H9 (cell line): Measurements from ENCODE around the gene ASB5. TPM values are rescaled to one million over a fixed set of nuclear protein-coding genes. Genes with fewer than 3 reads are reported as not detected.

ENCODE experiments used
- DNase-seq: peaks from one replicate; pipeline ENCODE4 v3.0.0-alpha.2; 2017
- H2AFZ ChIP-seq: one replicate; pipeline ENCODE4 v1.6.1; 2013; ENCODE audit warnings: mild to moderate bottlenecking, low read length, control low read depth, moderate library complexity
- H2AK5ac ChIP-seq: 2 replicates; pipeline ENCODE4 v1.6.1; 2013; ENCODE audit warnings: low read length, control low read depth, mixed read lengths; ENCODE audit not compliant: insufficient read length
- H2BK120ac ChIP-seq: one replicate; pipeline ENCODE4 v1.6.1; 2013; ENCODE audit warnings: low read depth, mild to moderate bottlenecking, low read length, control low read depth, inconsistent platforms; ENCODE audit not compliant: poor library complexity, severe bottlenecking
- H2BK12ac ChIP-seq: 2 replicates; pipeline ENCODE4 v1.6.1; 2013; ENCODE audit warnings: low read length, control low read depth, mixed read lengths, low read depth; ENCODE audit not compliant: insufficient read length
- H2BK15ac ChIP-seq: 2 replicates; pipeline ENCODE4 v1.6.1; 2013; ENCODE audit warnings: low read depth, low read length, control low read depth
- H2BK20ac ChIP-seq: one replicate; pipeline ENCODE4 v1.6.1; 2013; ENCODE audit warnings: low read depth, mild to moderate bottlenecking, low read length, control low read depth, inconsistent platforms; ENCODE audit not compliant: poor library complexity, severe bottlenecking
- H2BK5ac ChIP-seq: 2 replicates; pipeline ENCODE4 v1.6.1; 2013; ENCODE audit warnings: low read length, control low read depth, mixed read lengths; ENCODE audit not compliant: insufficient read length
- H3K14ac ChIP-seq: 2 replicates; pipeline ENCODE4 v1.6.1; 2013; ENCODE audit warnings: low read length, control low read depth; ENCODE audit not compliant: insufficient read depth
- H3K18ac ChIP-seq: 2 replicates; pipeline ENCODE4 v1.6.1; 2013; ENCODE audit warnings: low read depth, mild to moderate bottlenecking, mixed read lengths, low read length, control low read depth; ENCODE audit not compliant: insufficient read length
- H3K23ac ChIP-seq: 2 replicates; pipeline ENCODE4 v1.6.1; 2013; ENCODE audit warnings: low read length, control low read depth, mixed read lengths, low read depth; ENCODE audit not compliant: insufficient read length
- H3K23me2 ChIP-seq: 2 replicates; pipeline ENCODE4 v1.6.1; 2013; ENCODE audit warnings: low read depth, mild to moderate bottlenecking, mixed read lengths, low read length, control low read depth; ENCODE audit not compliant: insufficient read length, poor library complexity, severe bottlenecking
- H3K27ac ChIP-seq: 2 replicates; pipeline ENCODE4 v1.5.1; 2013; ENCODE audit warnings: low read length, control low read depth, mixed read lengths, low read depth; ENCODE audit not compliant: insufficient read length
- H3K27me3 ChIP-seq: 2 replicates; pipeline ENCODE4 v1.6.1; 2013; ENCODE audit warnings: low read length, control low read depth, inconsistent platforms; ENCODE audit not compliant: insufficient read depth
- H3K4ac ChIP-seq: 2 replicates; pipeline ENCODE4 v1.6.1; 2013; ENCODE audit warnings: low read depth, mild to moderate bottlenecking, control low read depth, inconsistent platforms, low read length, moderate library complexity
- H3K4me1 ChIP-seq: 2 replicates; pipeline ENCODE4 v1.6.1; 2013; ENCODE audit warnings: low read length, control low read depth, inconsistent platforms; ENCODE audit not compliant: insufficient read depth
- H3K4me2 ChIP-seq: 2 replicates; pipeline ENCODE4 v1.6.1; 2013; ENCODE audit warnings: low read length, control low read depth, mixed read lengths; ENCODE audit not compliant: insufficient read length, insufficient read depth
- H3K56ac ChIP-seq: 2 replicates; pipeline ENCODE4 v1.6.1; 2013; ENCODE audit warnings: low read depth, mild to moderate bottlenecking, mixed read lengths, low read length, control low read depth; ENCODE audit not compliant: insufficient read length
- H3K79me1 ChIP-seq: 2 replicates; pipeline ENCODE4 v1.6.1; 2013; ENCODE audit warnings: low read depth, mild to moderate bottlenecking, moderate library complexity, low read length, control low read depth, inconsistent platforms; ENCODE audit not compliant: insufficient read depth, poor library complexity, severe bottlenecking
- H3K79me2 ChIP-seq: 2 replicates; pipeline ENCODE4 v1.6.1; 2013; ENCODE audit warnings: low read length, control low read depth, inconsistent platforms; ENCODE audit not compliant: insufficient read depth
- H3K9ac ChIP-seq: 2 replicates; pipeline ENCODE4 v1.6.1; 2013; ENCODE audit warnings: low read length, control low read depth, mixed read lengths; ENCODE audit not compliant: insufficient read length; ENCODE audit errors: extremely low read depth
- H3K9me3 ChIP-seq: one replicate; pipeline ENCODE4 v1.6.1; 2013; ENCODE audit warnings: low read depth, low read length, inconsistent platforms; ENCODE audit not compliant: control insufficient read depth
- H3T11ph ChIP-seq: one replicate; pipeline ENCODE4 v1.6.1; 2013; ENCODE audit warnings: mild to moderate bottlenecking, low read length, control low read depth, inconsistent platforms
- H4K20me1 ChIP-seq: one replicate; pipeline ENCODE4 v1.6.1; 2013; ENCODE audit not compliant: control insufficient read depth, insufficient read length, insufficient read depth
- H4K5ac ChIP-seq: 2 replicates; pipeline ENCODE4 v1.6.1; 2013; ENCODE audit warnings: low read depth, mild to moderate bottlenecking, mixed read lengths, low read length, control low read depth; ENCODE audit not compliant: insufficient read length
- H4K8ac ChIP-seq: replicated peaks from 2 replicates; pipeline ENCODE4 v1.6.1; 2013; ENCODE audit warnings: low read length, control low read depth, mixed read lengths, low read depth; ENCODE audit not compliant: insufficient read length
- H4K91ac ChIP-seq: 2 replicates; pipeline ENCODE4 v1.6.1; 2013; ENCODE audit warnings: low read depth, mild to moderate bottlenecking, moderate library complexity, mixed read lengths, low read length, control low read depth; ENCODE audit not compliant: insufficient read length
- H3K27ac Mint-ChIP-seq, 3 experiments: 2 replicates in 2 of 3; 3 replicates in 1 of 3; pipeline ENCODE4 v1.8.0; 2020 to 2021; ENCODE audit warnings: mixed read lengths in 3 of 3, mild to moderate bottlenecking in 1 of 3, moderate library complexity in 1 of 3
- H3K27me3 Mint-ChIP-seq: 2 replicates; pipeline ENCODE4 v1.8.0; 2021; ENCODE audit warnings: low read depth, mild to moderate bottlenecking, moderate library complexity, mixed read lengths
- H3K36me3 Mint-ChIP-seq, 3 experiments: 2 replicates in 2 of 3; 3 replicates in 1 of 3; pipeline ENCODE4 v1.8.0; 2020 to 2021; ENCODE audit warnings: low read depth in 3 of 3, mixed read lengths in 3 of 3; ENCODE audit not compliant: insufficient read depth in 1 of 3
- H3K4me1 Mint-ChIP-seq, 2 experiments: 2 replicates each; pipeline ENCODE4 v1.8.0; 2020; ENCODE audit warnings: mixed read lengths in 2 of 2
- H3K4me3 Mint-ChIP-seq, 2 experiments: 2 replicates in 1 of 2; 3 replicates in 1 of 2; pipeline ENCODE4 v1.8.0; 2020 to 2021; ENCODE audit warnings: mild to moderate bottlenecking in 2 of 2, mixed read lengths in 2 of 2, moderate library complexity in 1 of 2
- H3K9me3 Mint-ChIP-seq, 2 experiments: 2 replicates in 1 of 2; 3 replicates in 1 of 2; pipeline ENCODE4 v1.8.0; 2020; ENCODE audit warnings: mild to moderate bottlenecking in 2 of 2, mixed read lengths in 2 of 2, moderate library complexity in 1 of 2
- CTCF ChIP-seq: fragments of 200-600 bp; sonication (generic); conservative IDR thresholded peaks from 3 replicates; pipeline ENCODE4 v1.8.0; 2021; ENCODE audit warnings: antibody characterized with exemption, mild to moderate bottlenecking
- WGBS: extraction: QIAGEN DNeasy Blood & Tissue Kit; methylation state at CpG from one replicate; pipeline ENCODE4 v1.1.7; 2013; ENCODE audit warnings: missing lambda C conversion rate, low lambda C conversion rate, mixed read lengths; ENCODE audit not compliant: insufficient read length; ENCODE audit errors: extremely low coverage; 5-methylcytosine and 5-hydroxymethylcytosine counted together
- total RNA-seq: library from RNA; stranded (reverse); gene quantifications from 2 replicates; pipeline ENCODE4 v1.2.1, GENCODE V29; 2021

ASB5 gene
- total RNA-seq, 1 experiment from 2014 or later, result not detected

GRCh38 chr4:176302283-176303275 lies 33.6 kb upstream of the ASB5 start:
- Histone ChIP-seq H3K23ac (no peak overlapping the region), H3T11ph (no peak overlapping the region), H3K18ac (no peak overlapping the region), H2BK12ac (no peak overlapping the region), H4K91ac (no peak overlapping the region), H3K4me2 (no peak overlapping the region), H3K4me1 (no peaks in the 10 kb centered on the region; the same call in 1 of the 2 replicates), H2BK20ac (no peak overlapping the region), H3K79me1 (no peaks in the 10 kb centered on the region), H3K14ac (no peak overlapping the region), H4K8ac (no peak overlapping the region), H3K23me2 (no peaks in the 10 kb centered on the region), H3K9ac (no peak overlapping the region), H3K9me3 (no peaks in the 10 kb centered on the region), H2AK5ac (no peak overlapping the region), H3K79me2 (no peaks in the 10 kb centered on the region), H4K20me1 (no peaks in the 10 kb centered on the region), H3K56ac (no peak overlapping the region), H4K5ac (no peak overlapping the region), H2BK120ac (no peak overlapping the region), H2BK5ac (no peak overlapping the region), H3K27ac (no peak overlapping the region), H2BK15ac (no peak overlapping the region), H3K27me3 (peaks cover 8% of the 10 kb centered on the region; the same call in 1 of the 2 replicates), H3K4ac (no peak overlapping the region), H2AFZ (no peak overlapping the region)
- DNase-seq, result no peak
- WGBS, result no CpG with 5 or more reads among the region's 2 CpGs
- H3K27ac Mint-ChIP-seq, result no peak overlapping the region
- H3K4me3 Mint-ChIP-seq, result no peak overlapping the region
- H3K36me3 Mint-ChIP-seq, result no peaks in the 10 kb centered on the region
- no peaks in the 10 kb centered on the region; a peak in 1 of 5 replicates for H3K9me3 Mint-ChIP-seq
- no peak for TF ChIP-seq CTCF
- H3K27me3 Mint-ChIP-seq, result peaks cover 37% of the 10 kb centered on the region
- H3K4me1 Mint-ChIP-seq, result peaks cover 15 to 19% of the 10 kb centered on the region in 2 experiments
